Bronchial epithelial cell (primary cell): ENCODE data around the gene RAPGEF4. TPM values are rescaled to one million over a fixed set of nuclear protein-coding genes. Genes with fewer than 3 reads are reported as not detected.
A peak's percentile ranks its signal among the peaks of the same experiment; 100 is the strongest.

Experiments
- DNase-seq: peaks from one replicate; pipeline ENCODE4 v3.0.0-alpha.2; 2010; ENCODE audit warnings: low read depth
- FAIRE-seq: peaks from 2 replicates; lab custom pipeline; 2011; peaks lifted over from hg19 to GRCh38; lab: Jason Lieb, UNC
- H3K27me3 ChIP-seq: 2 replicates; pipeline ENCODE4 v1.5.1; 2011; ENCODE audit warnings: low read length; ENCODE audit not compliant: control insufficient read depth, insufficient read depth
- H3K36me3 ChIP-seq: 2 replicates; pipeline ENCODE4 v1.5.1; 2011; ENCODE audit warnings: low read length; ENCODE audit not compliant: control insufficient read depth, insufficient read depth
- H3K4me3 ChIP-seq: 2 replicates; pipeline ENCODE4 v1.5.1; 2011; ENCODE audit warnings: mild to moderate bottlenecking, low read depth, low read length, control low read depth
- total RNA-seq: library from RNA; depleted of rRNA; stranded (reverse); fragments of >200 nt; gene quantifications from 2 replicates; pipeline ENCODE4 v1.2.1, GENCODE V29; 2014
- TF ChIP-seq, protein P1 (sequence below): IDR thresholded peaks from 2 replicates; pipeline ENCODE4 v1.5.1; 2011; ENCODE audit warnings: mild to moderate bottlenecking, moderate library complexity, low read length, control low read depth, inconsistent platforms; ENCODE audit not compliant: insufficient read depth, severe bottlenecking

The RAPGEF4 gene
- total RNA-seq, 1 donor from 2014 or later: 0.26 TPM

DNA sequence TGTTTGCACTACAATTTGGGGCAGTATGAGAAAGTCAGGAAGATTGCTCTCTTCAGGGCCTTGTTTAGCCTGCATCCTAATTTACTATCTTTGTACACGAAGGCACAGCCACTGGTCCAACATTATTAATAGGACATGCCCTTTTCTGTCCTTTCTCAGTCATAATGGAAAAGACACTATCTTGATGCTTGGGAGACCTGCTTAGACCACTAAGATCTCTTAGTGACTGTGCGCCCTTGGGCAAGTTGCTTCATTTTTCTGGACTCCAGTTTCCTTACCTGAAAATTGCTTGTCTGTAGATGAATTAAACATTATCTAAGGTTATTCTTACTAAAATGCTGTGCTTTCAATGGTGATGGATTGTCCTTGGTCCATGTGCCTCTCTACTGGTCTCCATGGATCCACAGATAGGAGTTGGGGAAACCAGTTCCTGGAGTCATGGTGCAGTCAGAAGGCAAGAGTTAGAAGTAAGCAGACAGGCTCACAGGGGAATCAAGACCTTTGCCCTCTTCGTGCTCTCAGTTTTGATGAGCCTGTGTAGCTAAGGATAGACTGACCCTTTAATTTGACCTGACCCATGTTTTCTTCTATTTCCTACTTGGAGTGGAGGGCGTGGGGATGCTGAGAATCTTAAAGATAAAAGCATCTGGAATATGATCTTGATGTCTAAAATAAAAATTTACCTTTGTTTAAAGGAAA is 114.0 kb downstream of the RAPGEF4 start:
- H3K27me3 ChIP-seq: no peaks in the 10 kb centered on the region
- no peaks in the 10 kb centered on the region for H3K36me3 ChIP-seq
- FAIRE-seq (no peak), DNase-seq (peak; percentile 42)
- H3K4me3 ChIP-seq: no peak overlapping the region
- TF ChIP-seq, protein P1, sequence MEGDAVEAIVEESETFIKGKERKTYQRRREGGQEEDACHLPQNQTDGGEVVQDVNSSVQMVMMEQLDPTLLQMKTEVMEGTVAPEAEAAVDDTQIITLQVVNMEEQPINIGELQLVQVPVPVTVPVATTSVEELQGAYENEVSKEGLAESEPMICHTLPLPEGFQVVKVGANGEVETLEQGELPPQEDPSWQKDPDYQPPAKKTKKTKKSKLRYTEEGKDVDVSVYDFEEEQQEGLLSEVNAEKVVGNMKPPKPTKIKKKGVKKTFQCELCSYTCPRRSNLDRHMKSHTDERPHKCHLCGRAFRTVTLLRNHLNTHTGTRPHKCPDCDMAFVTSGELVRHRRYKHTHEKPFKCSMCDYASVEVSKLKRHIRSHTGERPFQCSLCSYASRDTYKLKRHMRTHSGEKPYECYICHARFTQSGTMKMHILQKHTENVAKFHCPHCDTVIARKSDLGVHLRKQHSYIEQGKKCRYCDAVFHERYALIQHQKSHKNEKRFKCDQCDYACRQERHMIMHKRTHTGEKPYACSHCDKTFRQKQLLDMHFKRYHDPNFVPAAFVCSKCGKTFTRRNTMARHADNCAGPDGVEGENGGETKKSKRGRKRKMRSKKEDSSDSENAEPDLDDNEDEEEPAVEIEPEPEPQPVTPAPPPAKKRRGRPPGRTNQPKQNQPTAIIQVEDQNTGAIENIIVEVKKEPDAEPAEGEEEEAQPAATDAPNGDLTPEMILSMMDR: no peak

DNA sequence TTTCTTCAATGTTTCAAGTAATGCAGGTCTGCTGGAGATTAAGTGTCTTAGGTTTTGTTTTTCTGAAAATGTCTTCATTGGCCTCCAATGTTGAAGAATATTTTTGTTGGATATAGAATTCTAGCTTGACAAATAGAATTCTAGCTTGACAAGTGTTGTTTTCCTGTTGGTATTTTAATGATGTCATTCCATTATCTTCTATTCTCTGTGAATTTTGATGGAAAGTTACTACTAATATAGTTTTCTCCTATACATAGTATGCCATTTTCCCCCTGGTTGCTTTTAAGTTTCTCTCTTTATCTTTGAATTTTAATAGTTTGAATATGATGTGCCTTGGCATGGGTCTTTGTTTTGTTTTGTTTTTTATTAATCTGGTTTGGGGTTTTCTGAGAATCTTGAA is 119.9 kb downstream of the RAPGEF4 start:
- DNase-seq: no peak
- Histone ChIP-seq H3K4me3 (no peak overlapping the region), H3K36me3 (no peaks in the 10 kb centered on the region), H3K27me3 (no peaks in the 10 kb centered on the region)
- TF ChIP-seq, protein P1: no peak
- FAIRE-seq: no peak

DNA sequence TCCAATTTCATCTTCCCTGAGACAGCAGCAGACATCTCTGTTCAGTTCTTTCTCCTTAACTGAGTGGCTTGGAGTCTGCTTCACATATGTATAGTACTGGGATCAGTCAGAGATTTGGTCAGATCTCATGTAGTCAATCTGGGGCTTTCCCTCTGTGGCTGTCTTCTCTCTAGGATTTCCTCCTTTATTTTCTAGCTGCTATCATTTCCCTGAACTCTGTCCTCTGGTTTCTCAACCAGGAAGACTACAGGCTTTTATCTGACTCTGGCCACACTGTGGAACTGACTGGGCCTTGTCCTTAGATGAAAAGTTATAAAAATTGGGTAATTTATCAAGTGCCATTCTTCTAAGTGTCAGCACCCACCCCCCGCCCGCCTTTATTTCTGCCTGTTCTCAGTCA is 121.0 kb downstream of the RAPGEF4 start:
- TF ChIP-seq, protein P1: no peak
- FAIRE-seq: no peak

DNA sequence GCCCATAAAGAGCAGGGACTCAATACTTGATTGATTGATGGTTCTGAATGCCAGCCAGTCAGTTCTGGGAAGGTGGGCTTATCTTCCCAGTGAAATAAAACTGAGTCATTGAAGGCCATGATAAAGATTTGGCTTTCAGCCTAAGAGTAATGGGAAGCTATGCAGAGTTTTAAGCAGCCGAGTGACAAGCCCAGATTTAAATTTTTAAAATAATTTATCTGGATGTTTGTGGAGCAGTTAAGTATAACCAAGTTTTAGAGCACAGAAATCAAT is 122.8 kb downstream of the RAPGEF4 start:
- Histone ChIP-seq H3K27me3 (no peaks in the 10 kb centered on the region), H3K36me3 (no peaks in the 10 kb centered on the region), H3K4me3 (no peak overlapping the region)
- peak; percentile 72 for DNase-seq
- TF ChIP-seq, protein P1: no peak
- FAIRE-seq: no peak

More for the DNA sequence above, 121.0 kb downstream of the RAPGEF4 start:
- no peaks in the 10 kb centered on the region for H3K27me3 ChIP-seq
- no peaks in the 10 kb centered on the region for H3K36me3 ChIP-seq
- no peak overlapping the region for H3K4me3 ChIP-seq
- peak; percentile 17 for DNase-seq

DNA sequence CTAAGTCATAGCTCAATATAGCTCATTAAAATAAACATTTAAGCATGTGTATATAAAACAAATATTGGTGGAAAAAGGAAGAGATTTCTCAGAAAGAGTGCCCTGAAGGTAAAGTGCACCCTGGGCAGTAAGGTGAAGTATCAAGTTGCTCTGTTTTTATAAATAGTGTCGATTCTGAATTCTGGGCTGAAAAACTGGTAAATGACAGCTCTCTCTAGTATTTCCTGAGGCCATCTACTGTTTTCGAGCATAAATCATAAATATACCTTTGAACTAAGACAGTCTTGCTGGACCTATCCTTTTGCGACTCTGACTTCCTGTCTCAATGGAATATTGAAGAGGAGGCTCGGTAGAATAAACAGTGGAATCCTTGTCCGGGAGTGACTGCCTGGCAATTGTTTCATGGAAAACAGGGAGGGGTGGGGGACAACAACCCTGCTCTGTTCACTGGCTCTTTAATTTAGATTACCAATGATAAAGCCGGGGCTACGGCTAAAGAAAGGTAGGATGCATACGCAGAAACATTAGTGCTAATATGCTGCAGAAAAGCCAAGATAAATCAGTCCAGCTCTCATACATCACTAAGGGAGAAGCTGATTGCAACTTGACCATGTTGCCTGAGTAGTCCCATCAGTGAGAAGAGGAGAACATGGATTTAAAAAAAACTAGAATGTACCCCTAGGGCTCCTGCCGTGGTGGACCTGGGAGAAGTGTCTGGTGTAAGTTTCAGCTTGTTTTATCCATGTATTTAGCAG is 124.1 kb downstream of the RAPGEF4 start:
- FAIRE-seq: no peak

More for the DNA sequence above, 124.1 kb downstream of the RAPGEF4 start:
- no peak for DNase-seq
- TF ChIP-seq, protein P1: no peak
- Histone ChIP-seq H3K36me3 (no peaks in the 10 kb centered on the region), H3K4me3 (no peak overlapping the region), H3K27me3 (no peaks in the 10 kb centered on the region)
